Measurements from ENCODE around the gene PHTF2.

PHTF2 gene

DNA sequence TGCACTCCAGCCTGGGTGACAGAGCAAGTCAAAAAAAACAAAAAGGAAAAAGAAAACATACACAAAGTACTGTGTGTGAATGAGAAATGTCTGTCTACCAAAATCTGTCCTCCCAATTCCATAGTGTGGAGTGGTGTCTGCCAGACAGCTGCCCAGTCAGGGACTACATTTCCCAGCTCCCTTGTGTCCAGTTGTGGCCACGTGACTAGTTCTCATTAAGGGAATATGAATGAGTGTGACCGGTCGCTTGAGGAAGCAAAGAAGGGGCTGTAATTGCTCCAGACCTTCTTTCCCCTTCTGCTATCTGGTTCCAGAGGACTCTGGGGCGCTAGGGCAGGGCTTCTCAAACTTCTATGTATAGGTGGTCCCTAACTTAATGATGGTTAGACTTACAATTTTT is 204.1 kb downstream of the PHTF2 start:
- no peak for DNase-seq

DNA sequence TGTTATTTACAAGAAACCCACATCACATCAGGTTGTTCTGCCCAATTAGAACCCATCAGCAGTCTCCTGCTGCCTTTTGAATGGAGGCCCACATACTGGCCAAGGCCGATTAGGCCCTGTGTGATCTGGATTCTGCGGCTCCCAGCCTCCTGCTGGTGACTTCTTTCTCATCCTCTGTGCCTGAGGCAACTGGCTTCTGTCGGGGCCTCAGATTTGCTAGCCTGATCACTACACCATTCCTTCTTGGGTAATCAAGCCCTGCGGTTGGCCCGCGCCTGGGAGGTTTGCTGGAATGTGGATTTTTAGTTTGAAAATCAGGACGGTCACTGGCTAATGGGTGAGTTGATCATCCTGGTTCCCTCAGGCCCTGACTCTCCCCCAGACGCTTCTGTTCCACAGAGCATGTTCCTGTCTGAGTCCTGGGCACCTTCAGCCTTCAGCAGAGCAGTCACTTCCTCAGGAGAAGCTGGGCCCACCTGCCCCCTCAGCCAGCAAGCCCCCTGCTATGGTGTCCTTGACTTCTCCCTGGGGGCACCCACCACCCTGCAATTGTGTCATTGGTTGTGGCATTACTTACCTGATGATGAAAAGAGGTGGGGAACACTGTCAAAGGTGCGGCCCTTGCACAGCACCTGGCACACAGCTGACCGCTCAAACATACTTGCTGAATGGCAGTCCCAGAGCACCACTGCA is 207.6 kb downstream of the PHTF2 start:
- DNase-seq: no peak

All from NCI-H446 (cell line).